PC-3 (cell line): ENCODE data around the gene CREBRF.
"Not testable (repeated sequence)": the region's sequence is repeated elsewhere in the genome, so short reads cannot be mapped to it uniquely, and the experiment has no call there.

Experiments used
- CTCF ChIP-seq: fragments of 300-600 bp; sonication (generic); conservative IDR thresholded peaks from 2 replicates; pipeline ENCODE4 v1.5.1; 2017; ENCODE audit warnings: antibody characterized with exemption, low read depth, mild to moderate bottlenecking, low read length
- EZH2 ChIP-seq: fragments of 300-600 bp; sonication (generic); IDR thresholded peaks from one replicate; pipeline ENCODE4 v1.6.1; 2017; ENCODE audit warnings: antibody characterized with exemption, mild to moderate bottlenecking, low read length; ENCODE audit not compliant: unreplicated experiment

- TF ChIP-seq EZH2, CTCF: not testable (repeated sequence)
These were observed 20.3 kb downstream of the CREBRF start for GRCh38 chr5:173076471-173076870.
